H1 (cell line): Measurements from ENCODE around the gene LPIN2. TPM values are rescaled to one million over a fixed set of nuclear protein-coding genes. Genes with fewer than 3 reads are reported as not detected.

Source experiments
- CREB1 ChIP-seq: IDR thresholded peaks from 2 replicates; pipeline ENCODE4 v1.6.1; 2012; ENCODE audit warnings: inconsistent platforms
- JUND ChIP-seq: IDR thresholded peaks from 2 replicates; pipeline ENCODE4 v1.6.1; 2011; ENCODE audit warnings: mild to moderate bottlenecking, improper control_type of control experiment, low read length
- KDM5A ChIP-seq: fragments of 200-600 bp; IDR thresholded peaks from 2 replicates; pipeline ENCODE4 v1.7.1; 2012; ENCODE audit warnings: mild to moderate bottlenecking, low read length, inconsistent platforms, mixed read lengths
- POU5F1 ChIP-seq: IDR thresholded peaks from 2 replicates; pipeline ENCODE4 v1.6.1; 2011; ENCODE audit warnings: low read depth, mild to moderate bottlenecking, low read length, moderate library complexity
- RAD21 ChIP-seq, 2 experiments: IDR thresholded peaks in 1 of 2; conservative IDR thresholded peaks in 1 of 2; 2 replicates each; pipeline ENCODE4 v1.6.1; 2011; ENCODE audit warnings: low read depth in 2 of 2, low read length in 2 of 2, improper control_type of control experiment in 1 of 2, inconsistent platforms in 1 of 2, mild to moderate bottlenecking in 1 of 2, moderate library complexity in 1 of 2
- TAF1 ChIP-seq: IDR thresholded peaks from 2 replicates; pipeline ENCODE4 v1.6.1; 2011; ENCODE audit warnings: mild to moderate bottlenecking, low read depth, low read length
- polyA plus RNA-seq, 7 experiments: library from polyadenylated mRNA; depleted of rRNA in 3 of 7; stranded (reverse) in 5 of 7; unstranded in 2 of 7; fragments of >200 nt in 5 of 7; fragments of 200-250 nt in 2 of 7; gene quantifications; 1 replicate in 5 of 7; 2 replicates in 1 of 7; 4 replicates in 1 of 7; pipeline versions ENCODE4 v1.2.1 to v1.2.3, GENCODE V29; 2011 to 2013; ENCODE audit warnings: missing spikeins in 2 of 7, mixed read lengths in 2 of 7
- total RNA-seq: library from RNA; stranded (reverse); fragmentation: NEBNext Ultra II Directional; extraction: Animal tissue kit (Norgen Biotek cat#: 25700); gene quantifications from 2 replicates; pipeline ENCODE4 v1.2.1, GENCODE V29; 2021

The LPIN2 gene
- total and polyA plus RNA-seq, 2 of the 8 experiments (the other 6 are each of a cell fraction or from before 2014, with no cell fraction given), result 7.4 to 14.2 TPM

DNA sequence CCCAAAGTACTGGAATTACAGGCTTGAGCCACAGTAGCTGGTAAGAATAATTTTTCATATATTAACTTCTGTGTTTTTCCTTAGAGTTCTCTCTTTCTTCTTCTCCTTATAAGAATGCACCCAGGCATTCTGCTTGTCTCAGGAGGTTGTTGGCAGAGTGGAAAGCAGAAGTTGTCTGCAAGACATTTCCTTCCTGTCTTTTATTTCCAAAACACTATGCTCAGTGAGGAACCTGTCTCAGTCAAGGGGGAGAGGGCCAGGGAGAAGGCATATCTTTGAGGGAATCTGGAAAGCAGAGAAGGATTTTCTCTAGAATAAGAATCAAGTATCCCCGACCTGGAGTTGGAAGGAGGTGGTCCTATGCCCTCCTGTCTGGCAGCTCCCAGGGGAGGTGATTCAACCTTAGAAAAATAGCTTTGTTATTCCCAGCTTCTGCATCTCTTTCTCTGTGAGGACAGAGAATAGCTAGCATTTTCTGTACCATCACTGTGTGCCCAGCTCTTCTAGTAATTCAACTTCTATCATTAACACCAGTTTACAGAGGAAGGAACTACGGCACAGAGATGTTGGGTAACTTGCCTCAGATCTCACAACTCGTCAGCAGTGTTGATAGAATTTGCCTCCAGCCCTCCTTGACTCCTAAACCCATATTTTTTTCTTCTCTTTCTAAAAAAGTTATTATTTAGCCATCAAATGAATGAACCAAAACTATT is 3.8 kb upstream of the LPIN2 start (continued):
- TF ChIP-seq KDM5A, result no peak
- no peak for TF ChIP-seq JUND
- TF ChIP-seq CREB1, result no peak
- no peak for TF ChIP-seq TAF1
- no peak for TF ChIP-seq POU5F1
- TF ChIP-seq RAD21 (IDR thresholded peaks at IDR 0.05 in 1 of 2, conservative IDR thresholded peaks at IDR 0.05 in 1 of 2; ENCODE audit: low read depth in 2 of 2, low read length in 2 of 2), result no peak
